GM23338 (cell line): ENCODE results near the gene ZNF48. TPM values are rescaled to one million over a fixed set of nuclear protein-coding genes. Genes with fewer than 3 reads are reported as not detected.

Experiments used
- ATAC-seq: fragments of 200-7000 bp; cut with Tn5 transposase; 3 replicates; pipeline ENCODE4 v1.9.1; 2020
- DNase-seq: peaks from one replicate; pipeline ENCODE4 v3.0.0-alpha.2; 2015; ENCODE audit warnings: low spot score
- H2AFZ ChIP-seq: fragments of 200-600 bp; sonication (generic); 2 replicates; pipeline ENCODE4 v1.8.0; 2016; ENCODE audit warnings: antibody characterized with exemption, mild to moderate bottlenecking, moderate library complexity
- H3F3A ChIP-seq: fragments of 200-600 bp; sonication (generic); replicated peaks from 2 replicates; pipeline ENCODE4 v1.8.0; 2017; ENCODE audit warnings: antibody characterized with exemption, mixed run types, low read depth
- H3K27ac ChIP-seq: fragments of 200-600 bp; sonication (generic); 2 replicates; pipeline ENCODE4 v1.6.1; 2016; ENCODE audit warnings: low read depth
- H3K27me3 ChIP-seq: fragments of 200-600 bp; sonication (generic); 2 replicates; pipeline ENCODE4 v1.8.0; 2016; ENCODE audit warnings: mild to moderate bottlenecking, mixed run types, moderate library complexity; ENCODE audit not compliant: insufficient read depth
- H3K36me3 ChIP-seq: fragments of 200-600 bp; sonication (generic); 2 replicates; pipeline ENCODE4 v1.8.0; 2016; ENCODE audit warnings: mild to moderate bottlenecking; ENCODE audit not compliant: insufficient read depth
- H3K4me1 ChIP-seq: fragments of 200-600 bp; sonication (generic); 2 replicates; pipeline ENCODE4 v1.8.0; 2016; ENCODE audit warnings: mild to moderate bottlenecking, moderate library complexity; ENCODE audit not compliant: insufficient read depth
- H3K4me2 ChIP-seq: fragments of 200-600 bp; sonication (generic); 2 replicates; pipeline ENCODE4 v1.7.1; 2017; ENCODE audit warnings: mixed run types
- H3K4me3 ChIP-seq: fragments of 200-600 bp; sonication (generic); 2 replicates; pipeline ENCODE4 v1.6.1; 2016; ENCODE audit warnings: mixed run types
- H3K79me2 ChIP-seq: fragments of 200-600 bp; sonication (generic); replicated peaks from 2 replicates; pipeline ENCODE4 v1.8.0; 2017; ENCODE audit warnings: mild to moderate bottlenecking; ENCODE audit not compliant: insufficient read depth
- H3K9me2 ChIP-seq: fragments of 200-600 bp; sonication (generic); 2 replicates; pipeline ENCODE4 v1.8.0; 2017; ENCODE audit not compliant: insufficient read depth
- H4K20me1 ChIP-seq: fragments of 200-600 bp; sonication (generic); replicated peaks from 2 replicates; pipeline ENCODE4 v1.8.0; 2017; ENCODE audit warnings: mild to moderate bottlenecking; ENCODE audit not compliant: insufficient read depth
- H3K27ac Mint-ChIP-seq: 2 replicates; pipeline ENCODE4 v1.8.0; 2020; ENCODE audit warnings: inconsistent platforms, mild to moderate bottlenecking, moderate library complexity, mixed read lengths
- H3K27me3 Mint-ChIP-seq: 3 replicates; pipeline ENCODE4 v1.8.0; 2022; ENCODE audit warnings: low read depth, mild to moderate bottlenecking, moderate library complexity, mixed read lengths, inconsistent platforms; ENCODE audit not compliant: insufficient read depth, poor library complexity
- H3K36me3 Mint-ChIP-seq: 3 replicates; pipeline ENCODE4 v1.8.0; 2021; ENCODE audit warnings: low read depth, mild to moderate bottlenecking, inconsistent platforms, moderate library complexity, mixed read lengths
- H3K4me1 Mint-ChIP-seq: 3 replicates; pipeline ENCODE4 v1.8.0; 2020; ENCODE audit warnings: mild to moderate bottlenecking, inconsistent platforms, mixed read lengths
- H3K4me3 Mint-ChIP-seq: 3 replicates; pipeline ENCODE4 v1.8.0; 2021; ENCODE audit warnings: moderate library complexity, mild to moderate bottlenecking, inconsistent platforms, mixed read lengths
- H3K9me3 Mint-ChIP-seq: 3 replicates; pipeline ENCODE4 v1.8.0; 2020; ENCODE audit warnings: moderate library complexity, mild to moderate bottlenecking, inconsistent platforms, mixed read lengths
- CREB1 ChIP-seq: fragments of 250-450 bp; sonication (Bioruptor Pico); IDR thresholded peaks from 2 replicates; pipeline ENCODE4 v1.5.0; 2020; ENCODE audit warnings: low read depth, mild to moderate bottlenecking, moderate library complexity
- CTCF ChIP-seq, 2 experiments: fragments of 200-600 bp in 1 of 2; sonication (generic) in 1 of 2; conservative IDR thresholded peaks; 2 replicates each; pipeline versions ENCODE4 v1.5.1 to v1.6.1; 2016 to 2017; ENCODE audit warnings: antibody characterized with exemption in 2 of 2, low read depth in 2 of 2, mild to moderate bottlenecking in 2 of 2, moderate library complexity in 1 of 2
- EZH2 ChIP-seq: fragments of 200-600 bp; sonication (generic); IDR thresholded peaks from one replicate; pipeline ENCODE4 v1.8.0; 2017; ENCODE audit warnings: antibody characterized with exemption, mild to moderate bottlenecking, low read depth; ENCODE audit not compliant: unreplicated experiment
- JUNB ChIP-seq: IDR thresholded peaks from one replicate; pipeline ENCODE4 v1.6.1; 2016; ENCODE audit warnings: antibody characterized with exemption; ENCODE audit not compliant: unreplicated experiment
- REST ChIP-seq: IDR thresholded peaks from one replicate; pipeline ENCODE4 v1.6.1; 2018; ENCODE audit warnings: antibody characterized with exemption; ENCODE audit not compliant: unreplicated experiment
- STAT1 ChIP-seq: IDR thresholded peaks from one replicate; pipeline ENCODE4 v1.6.1; 2016; ENCODE audit warnings: antibody characterized with exemption; ENCODE audit not compliant: unreplicated experiment
- ZNF331 ChIP-seq: fragments of 250-450 bp; sonication (Bioruptor Pico); IDR thresholded peaks from 2 replicates; pipeline ENCODE4 v1.5.0; 2020; ENCODE audit warnings: low read depth, mild to moderate bottlenecking, moderate library complexity
- ZNF462 ChIP-seq: fragments of 250-450 bp; sonication (Bioruptor Pico); IDR thresholded peaks from 2 replicates; pipeline ENCODE4 v1.5.0; 2020; ENCODE audit warnings: mild to moderate bottlenecking, moderate library complexity
- polyA plus RNA-seq: library from polyadenylated mRNA; unstranded; fragments of >200 nt; fragmentation: Nextera tagmentation; extraction: Ambion mirVana; gene quantifications from 2 replicates; pipeline ENCODE4 v1.2.1, GENCODE V29; 2016
- total RNA-seq: library from RNA; depleted of rRNA; stranded (reverse); fragments of >200 nt; shearing (Covaris generic); gene quantifications from 2 replicates; pipeline ENCODE4 v1.2.3, GENCODE V29; 2014

The ZNF48 gene
- total and polyA plus RNA-seq, 2 experiments from 2014 or later = 4.8 to 44.3 TPM

GRCh38 chr16:30353438-30354129, 41.6 kb upstream of the ZNF48 start (continued):
- TF ChIP-seq REST (no peak), CTCF (conservative IDR thresholded peaks at IDR 0.05; ENCODE audit: low read depth in 2 of 2) (no peak), ZNF331 (no peak)

- peaks cover 16% of the 10 kb centered on the region for H3K79me2 ChIP-seq
- H3K9me2 ChIP-seq = no peaks in the 10 kb centered on the region
- Mint-ChIP-seq H3K36me3 (peaks cover 62% of the 10 kb centered on the region), H3K27ac (peak overlapping the region; percentile 99), H3K27me3 (peaks cover 21% of the 10 kb centered on the region), H3K4me1 (peaks cover 21% of the 10 kb centered on the region), H3K9me3 (peaks cover 4% of the 10 kb centered on the region; the same call in 2 of the 3 replicates), H3K4me3 (peak overlapping the region; percentile 96)
- H3K4me3 ChIP-seq = peak overlapping the region; percentile 100
- peak overlapping the region; percentile 94 for H3K27ac ChIP-seq
- peak overlapping the region; percentile 100 for H3K4me2 ChIP-seq
- peaks cover 7% of the 10 kb centered on the region; the same call in 1 of the 2 replicates for H3K36me3 ChIP-seq
- peak; percentile 61 for ATAC-seq
- no peaks in the 10 kb centered on the region for H3K27me3 ChIP-seq
- no peaks in the 10 kb centered on the region for H4K20me1 ChIP-seq
- H2AFZ ChIP-seq = peak overlapping the region; percentile 41; the same call in 1 of the 2 replicates
- H3F3A ChIP-seq = 0 out of 2 replicates have a peak, but pooled peaks cover 12% of the 10 kb centered on the region
- peaks cover 3% of the 10 kb centered on the region; the same call in 1 of the 2 replicates for H3K4me1 ChIP-seq
- DNase-seq = peak; percentile 63
- TF ChIP-seq CREB1 (no peak), EZH2 (no peak), ZNF462 (CRISPR knock-in tag) (no peak), ZNF331 (no peak), CTCF (conservative IDR thresholded peaks at IDR 0.05; ENCODE audit: low read depth in 2 of 2) (no peak), JUNB (no peak), STAT1 (no peak)
Measured at GRCh38 chr16:30354423-30355143, 40.6 kb upstream of the ZNF48 start.
